Measurements from ENCODE around the gene RIIAD1.

- TF ChIP-seq CTCF (IDR thresholded peaks at IDR 0.05) (no peak), POLR2A (IDR thresholded peaks at IDR 0.05) (no peak)
Measured at GRCh38 chr1:151684128-151684527, 37.2 kb upstream of the RIIAD1 start.

Data from adrenal gland (tissue), 5 donors.